Hepatocyte (in vitro differentiated cells): ENCODE measurements around the gene PKD2L1.
"Not testable (repeated sequence)": the region's sequence is repeated elsewhere in the genome, so short reads cannot be mapped to it uniquely, and the experiment has no call there.

Experiments used
- CTCF ChIP-seq: fragments of 200-600 bp; sonication (generic); IDR thresholded peaks from 2 replicates; pipeline ENCODE4 v1.5.1; 2016; ENCODE audit warnings: antibody characterized with exemption, mild to moderate bottlenecking; ENCODE audit not compliant: poor library complexity
- EZH2 ChIP-seq: fragments of 200-600 bp; sonication (generic); IDR thresholded peaks from 2 replicates; pipeline ENCODE4 v1.6.1; 2016; ENCODE audit warnings: antibody characterized with exemption, mild to moderate bottlenecking, borderline replicate concordance
- EZH2phosphoT487 ChIP-seq: fragments of 200-600 bp; sonication (generic); IDR thresholded peaks from one replicate; pipeline ENCODE4 v1.6.1; 2018; ENCODE audit warnings: antibody characterized with exemption, mild to moderate bottlenecking, low read depth, moderate library complexity; ENCODE audit not compliant: unreplicated experiment, severe bottlenecking

- TF ChIP-seq CTCF, EZH2, EZH2phosphoT487: not testable (repeated sequence)
These were observed 28.9 kb downstream of the PKD2L1 start for GRCh38 chr10:100301123-100301522.
